Endothelial cell of umbilical vein (primary cell): ENCODE results near the gene COX5B. TPM values are rescaled to one million over a fixed set of nuclear protein-coding genes. Genes with fewer than 3 reads are reported as not detected.
"Not testable (repeated sequence)": the region's sequence is repeated elsewhere in the genome, so short reads cannot be mapped to it uniquely, and the experiment has no call there.

Experiments
- BruUV-seq: library from RNA; stranded (reverse); fragments of 400-500 nt; replicated peaks from 2 replicates; lab custom pipeline; 2021; lab: Mats Ljungman, UMichigan
- CTCF ChIA-PET: fragments of 300-600, 350-600 bp; sonication (Branson Sonifier 250); formaldehyde crosslinking; loops from one replicate; lab custom pipeline; 2021; ENCODE audit warnings: antibody characterized with exemption, inconsistent platforms; lab: Charles Lee
- POLR2A ChIA-PET: fragments of 300-600, 350-600 bp; sonication (Branson Sonifier 250); formaldehyde crosslinking; loops from one replicate; lab custom pipeline; 2021; ENCODE audit warnings: antibody characterized with exemption, inconsistent platforms; lab: Charles Lee
- DNase-seq: peaks from one replicate; pipeline ENCODE4 v3.0.0-alpha.2; 2011; ENCODE audit warnings: low read depth, low spot score
- FAIRE-seq: peaks from 2 replicates; lab custom pipeline; 2011; peaks lifted over from hg19 to GRCh38; lab: Jason Lieb, UNC
- H2AFZ ChIP-seq: 2 replicates; pipeline ENCODE4 v1.6.0; 2012; ENCODE audit warnings: low read depth, low read length, control low read depth, inconsistent platforms
- H3K27ac ChIP-seq: 2 replicates; pipeline ENCODE4 v1.5.1; 2011; ENCODE audit warnings: low read depth, mild to moderate bottlenecking, control low read depth, low read length, moderate library complexity; ENCODE audit not compliant: insufficient read depth
- H3K27me3 ChIP-seq, 2 experiments: 2 replicates each; pipeline versions ENCODE4 v1.6.0 to v1.6.1; 2011; ENCODE audit warnings: low read length in 2 of 2, mixed read lengths in 1 of 2; ENCODE audit not compliant: control insufficient read depth in 2 of 2, insufficient read depth in 2 of 2
- H3K36me3 ChIP-seq, 2 experiments: 2 replicates in 1 of 2; 3 replicates in 1 of 2; pipeline ENCODE4 v1.5.1; 2011; ENCODE audit warnings: low read length in 2 of 2, mild to moderate bottlenecking in 1 of 2, moderate library complexity in 1 of 2; ENCODE audit not compliant: control insufficient read depth in 2 of 2, insufficient read depth in 2 of 2; ENCODE audit errors: extremely low read depth in 1 of 2
- H3K4me1 ChIP-seq: 3 replicates; pipeline ENCODE4 v1.5.1; 2011; ENCODE audit warnings: mild to moderate bottlenecking, low read length; ENCODE audit not compliant: control insufficient read depth, insufficient read depth; ENCODE audit errors: extremely low read depth
- H3K4me2 ChIP-seq: 2 replicates; pipeline ENCODE4 v1.6.1; 2011; ENCODE audit warnings: low read length, control low read depth, mixed read lengths; ENCODE audit not compliant: insufficient read depth
- H3K4me3 ChIP-seq, 3 experiments: fragments of 200-600 bp in 1 of 3; sonication (generic), shearing (Covaris generic) in 1 of 3; replicated peaks in 1 of 3; 2 replicates each; pipeline ENCODE4 v1.5.1; 2011 to 2016; ENCODE audit warnings: control low read depth in 3 of 3, low read length in 3 of 3, mild to moderate bottlenecking in 2 of 3, inconsistent platforms in 1 of 3, low read depth in 1 of 3, moderate library complexity in 1 of 3; ENCODE audit not compliant: insufficient read depth in 1 of 3
- H3K79me2 ChIP-seq: 2 replicates; pipeline ENCODE4 v1.6.0; 2012; ENCODE audit warnings: low read length, inconsistent platforms; ENCODE audit not compliant: control insufficient read depth, insufficient read depth
- H3K9ac ChIP-seq: replicated peaks from 2 replicates; pipeline ENCODE3; 2011; ENCODE audit warnings: low read length, control low read depth; ENCODE audit not compliant: insufficient read depth; ENCODE audit errors: extremely low read depth
- H3K9me1 ChIP-seq: replicated peaks from 3 replicates; pipeline ENCODE4 v1.6.0; 2011; ENCODE audit warnings: mild to moderate bottlenecking, low read length; ENCODE audit not compliant: control insufficient read depth, insufficient read depth; ENCODE audit errors: extremely low read depth
- H3K9me3 ChIP-seq: replicated peaks from 2 replicates; pipeline ENCODE4 v1.5.1; 2012; ENCODE audit warnings: low read length, inconsistent platforms; ENCODE audit not compliant: control insufficient read depth, insufficient read depth
- H4K20me1 ChIP-seq: replicated peaks from 2 replicates; pipeline ENCODE3; 2011; ENCODE audit warnings: mild to moderate bottlenecking, low read length; ENCODE audit not compliant: control insufficient read depth, insufficient read depth; ENCODE audit errors: extremely low read depth
- EZH2 ChIP-seq: IDR thresholded peaks from 2 replicates; pipeline ENCODE4 v1.6.1; 2012; ENCODE audit warnings: borderline replicate concordance, low read depth, mild to moderate bottlenecking, moderate library complexity, low read length, inconsistent platforms; ENCODE audit not compliant: severe bottlenecking
- FOS ChIP-seq: IDR thresholded peaks from 2 replicates; pipeline ENCODE4 v1.6.1; 2011; ENCODE audit warnings: mild to moderate bottlenecking, low read length, moderate library complexity, borderline replicate concordance; ENCODE audit not compliant: insufficient read depth
- GATA2 ChIP-seq: IDR thresholded peaks from 2 replicates; pipeline ENCODE4 v1.7.0; 2011; ENCODE audit warnings: low read depth, mild to moderate bottlenecking, moderate library complexity, mixed read lengths, low read length; ENCODE audit not compliant: insufficient read length, insufficient read depth
- JUN ChIP-seq: IDR thresholded peaks from 2 replicates; pipeline ENCODE4 v1.6.1; 2011; ENCODE audit warnings: borderline replicate concordance, low read depth; ENCODE audit not compliant: insufficient read length, insufficient read depth
- MYC ChIP-seq: IDR thresholded peaks from one replicate; pipeline ENCODE4 v1.6.1; 2011; ENCODE audit warnings: mild to moderate bottlenecking, low read depth, low read length
- POLR2A ChIP-seq: IDR thresholded peaks from 2 replicates; pipeline ENCODE4 v1.6.1; 2012; ENCODE audit warnings: low read depth, mild to moderate bottlenecking, control low read depth, low read length
- POLR2AphosphoS5 ChIP-seq: IDR thresholded peaks from 2 replicates; pipeline ENCODE4 v1.6.1; 2012; ENCODE audit warnings: low read depth, mild to moderate bottlenecking, control low read depth, low read length, moderate library complexity; ENCODE audit not compliant: insufficient read depth
- dilution Hi-C: fragments of 300-500 bp; cut with MboI; formaldehyde crosslinking; loops from one replicate; pipeline ENCODE4 v1.15.0; 2019; ENCODE audit warnings: low sequenced_read_pairs; ENCODE audit not compliant: extremely low pct_ligation_motif_present
- intact Hi-C: fragments of 100-400 bp; cut with micrococcal nuclease; formaldehyde crosslinking; loops from one replicate; pipeline ENCODE4 v1.10.0; 2022
- polyA plus RNA-seq, 4 experiments: library from polyadenylated mRNA; depleted of rRNA in 3 of 4; stranded (reverse) in 3 of 4; unstranded in 1 of 4; fragments of >200 nt; gene quantifications; 2 replicates each; pipeline versions ENCODE4 v1.2.1 to v1.2.3, GENCODE V29; 2011 to 2012; ENCODE audit warnings: missing spikeins in 1 of 4
- total RNA-seq: library from RNA; stranded (reverse); gene quantifications from 2 replicates; pipeline ENCODE4 v1.2.3, GENCODE V29; 2021
- TF ChIP-seq, protein P1 (sequence below): IDR thresholded peaks from 2 replicates; pipeline ENCODE4 v1.6.1; 2011; ENCODE audit not compliant: insufficient read depth, insufficient read length
- TF ChIP-seq, protein P2 (sequence below), 2 donors: IDR thresholded peaks; 1 replicate in 1 of 2; 2 replicates in 1 of 2; pipeline ENCODE4 v1.5.1; 2011; ENCODE audit warnings: low read length in 2 of 2, mild to moderate bottlenecking in 2 of 2, moderate library complexity in 2 of 2, control low read depth in 1 of 2, inconsistent platforms in 1 of 2, low read depth in 1 of 2; ENCODE audit not compliant: insufficient read depth in 1 of 2; ENCODE audit errors: extremely low read depth in 1 of 2

COX5B gene
- total and polyA plus RNA-seq, 2 donors (not counting 3 experiments of a cell fraction or from before 2014, with no cell fraction given) = 167 to 329 TPM

DNA sequence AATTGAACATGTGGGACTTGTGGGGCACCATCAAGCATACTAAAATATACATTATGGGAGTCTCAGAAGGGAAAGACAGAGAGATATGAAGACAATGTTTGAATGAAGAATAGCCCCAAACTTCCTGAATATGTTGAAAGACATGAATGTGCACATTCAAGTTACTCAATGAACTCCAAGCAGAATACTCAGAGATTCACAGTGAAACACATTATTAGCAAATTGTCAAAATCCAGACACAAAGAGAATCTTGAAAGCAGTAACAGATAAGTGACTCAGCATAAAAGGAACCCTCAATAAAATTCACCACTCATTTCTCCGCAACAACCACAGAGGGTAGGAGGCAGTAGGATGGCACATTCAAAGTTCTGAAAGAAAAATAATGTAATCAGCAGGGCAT, 32.4 kb downstream of the COX5B start:
- Histone ChIP-seq H3K9me1 (no peaks in the 10 kb centered on the region), H3K4me2 (no peak overlapping the region), H3K36me3 (no peaks in the 10 kb centered on the region), H3K4me1 (peaks cover 17% of the 10 kb centered on the region), H3K4me3 (no peak overlapping the region), H3K9ac (no peak overlapping the region), H3K79me2 (no peaks in the 10 kb centered on the region), H2AFZ (no peak overlapping the region), H3K27ac (no peak overlapping the region), H4K20me1 (no peaks in the 10 kb centered on the region), H3K27me3 (peaks cover 0 to 6% of the 10 kb centered on the region in 2 experiments), H3K9me3 (no peaks in the 10 kb centered on the region)
- intact Hi-C loops (no loop called here), dilution Hi-C loops (no loop called here)
- ChIA-PET POLR2A (no interaction called here), CTCF (no interaction called here)
- TF ChIP-seq, protein P1, sequence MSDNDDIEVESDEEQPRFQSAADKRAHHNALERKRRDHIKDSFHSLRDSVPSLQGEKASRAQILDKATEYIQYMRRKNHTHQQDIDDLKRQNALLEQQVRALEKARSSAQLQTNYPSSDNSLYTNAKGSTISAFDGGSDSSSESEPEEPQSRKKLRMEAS = no peak
- TF ChIP-seq MYC (no peak), JUN (no peak), FOS (no peak), EZH2 (no peak), GATA2 (no peak), POLR2AphosphoS5 (no peak), POLR2A (no peak)
- TF ChIP-seq, protein P2, sequence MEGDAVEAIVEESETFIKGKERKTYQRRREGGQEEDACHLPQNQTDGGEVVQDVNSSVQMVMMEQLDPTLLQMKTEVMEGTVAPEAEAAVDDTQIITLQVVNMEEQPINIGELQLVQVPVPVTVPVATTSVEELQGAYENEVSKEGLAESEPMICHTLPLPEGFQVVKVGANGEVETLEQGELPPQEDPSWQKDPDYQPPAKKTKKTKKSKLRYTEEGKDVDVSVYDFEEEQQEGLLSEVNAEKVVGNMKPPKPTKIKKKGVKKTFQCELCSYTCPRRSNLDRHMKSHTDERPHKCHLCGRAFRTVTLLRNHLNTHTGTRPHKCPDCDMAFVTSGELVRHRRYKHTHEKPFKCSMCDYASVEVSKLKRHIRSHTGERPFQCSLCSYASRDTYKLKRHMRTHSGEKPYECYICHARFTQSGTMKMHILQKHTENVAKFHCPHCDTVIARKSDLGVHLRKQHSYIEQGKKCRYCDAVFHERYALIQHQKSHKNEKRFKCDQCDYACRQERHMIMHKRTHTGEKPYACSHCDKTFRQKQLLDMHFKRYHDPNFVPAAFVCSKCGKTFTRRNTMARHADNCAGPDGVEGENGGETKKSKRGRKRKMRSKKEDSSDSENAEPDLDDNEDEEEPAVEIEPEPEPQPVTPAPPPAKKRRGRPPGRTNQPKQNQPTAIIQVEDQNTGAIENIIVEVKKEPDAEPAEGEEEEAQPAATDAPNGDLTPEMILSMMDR (IDR thresholded peaks at IDR 0.05; ENCODE audit: extremely low read depth in 1 of 2, insufficient read depth in 1 of 2, low read depth in 1 of 2, low read length in 2 of 2) = no peak
- FAIRE-seq (no peak), DNase-seq (no peak)
- BruUV-seq = no TSS peak

DNA sequence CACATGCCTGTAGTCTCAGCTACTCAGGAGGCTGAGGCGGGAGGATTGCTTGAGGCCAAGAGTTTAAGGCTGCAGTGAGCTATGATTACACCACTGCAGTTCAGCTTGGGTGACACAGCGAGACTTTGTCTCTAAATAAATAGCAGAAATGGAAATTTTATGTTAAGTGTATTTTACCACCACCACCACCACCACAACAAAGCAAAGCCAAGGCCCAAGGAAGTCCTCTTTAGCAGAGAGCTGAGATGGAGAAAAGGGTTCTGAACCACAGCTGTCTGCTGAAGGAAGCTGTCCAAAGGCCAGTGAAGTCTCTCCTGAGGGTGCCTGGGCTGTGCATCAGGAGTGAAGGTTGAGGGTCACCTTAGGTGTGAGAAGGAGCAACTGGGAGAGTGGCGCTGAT, 41.4 kb downstream of the COX5B start:
- H2AFZ ChIP-seq, H3K9me3 ChIP-seq, H3K4me1 ChIP-seq, H3K36me3 ChIP-seq, H4K20me1 ChIP-seq, intact Hi-C loops, H3K9me1 ChIP-seq, CTCF ChIA-PET, dilution Hi-C loops, H3K4me3 ChIP-seq, DNase-seq, H3K27me3 ChIP-seq, FAIRE-seq, H3K27ac ChIP-seq, BruUV-seq, H3K4me2 ChIP-seq, POLR2A ChIA-PET, H3K9ac ChIP-seq, H3K79me2 ChIP-seq: not testable (repeated sequence)
